HG02981 (cell line): ENCODE results near the gene XCL1.
"Not testable (repeated sequence)": the region's sequence is repeated elsewhere in the genome, so short reads cannot be mapped to it uniquely, and the experiment has no call there.

Source experiments
- ATAC-seq: cut with Tn5 transposase; IDR thresholded peaks from one replicate; pipeline ENCODE4 v1.9.1; 2021; ENCODE audit warnings: mild to moderate bottlenecking, moderate library complexity; ENCODE audit not compliant: unreplicated experiment

Gene XCL1, protein sequence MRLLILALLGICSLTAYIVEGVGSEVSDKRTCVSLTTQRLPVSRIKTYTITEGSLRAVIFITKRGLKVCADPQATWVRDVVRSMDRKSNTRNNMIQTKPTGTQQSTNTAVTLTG

DNA sequence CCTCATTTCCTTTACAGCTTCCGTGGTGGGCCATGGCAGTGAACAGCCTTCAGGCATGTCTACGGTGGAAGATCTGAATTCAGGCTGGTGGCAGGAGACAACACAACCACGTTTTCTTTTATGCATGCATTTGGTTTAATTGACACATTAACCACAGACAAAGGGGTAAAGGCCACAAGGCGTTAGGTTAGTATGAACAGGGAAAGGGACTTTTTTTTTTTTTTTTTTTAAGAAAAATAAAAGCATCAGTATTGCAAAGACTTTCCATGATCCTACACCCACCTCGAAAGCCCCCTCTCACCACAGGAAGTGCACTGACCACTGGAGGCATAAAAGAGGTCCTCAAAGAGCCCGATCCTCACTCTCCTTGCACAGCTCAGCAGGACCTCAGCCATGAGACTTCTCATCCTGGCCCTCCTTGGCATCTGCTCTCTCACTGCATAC lies at the start of gene XCL1:
Gene XCL1, plus strand, starts transcription at position 361 of the 444 bp plus-strand sequence. Its CDS starts 33 bp downstream, at position 394.
- not testable (repeated sequence) for ATAC-seq

DNA sequence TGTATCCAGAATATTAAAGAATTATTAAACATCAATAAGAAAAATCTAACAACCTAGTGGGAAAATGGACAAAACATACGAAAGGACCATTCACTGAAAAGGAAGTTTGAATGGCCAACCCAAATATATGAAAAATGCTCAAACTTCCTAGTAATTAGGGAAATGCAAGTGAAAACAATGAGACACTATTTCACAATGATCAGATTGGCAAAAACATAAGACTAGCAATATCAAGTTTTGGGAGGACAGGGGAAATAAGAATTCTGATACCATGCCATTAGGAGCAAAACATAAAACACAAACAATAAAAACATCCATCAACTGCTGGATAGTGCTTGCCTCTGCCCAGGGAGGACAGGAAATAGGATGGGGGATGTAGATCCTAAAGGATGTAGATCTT lies 46.9 kb upstream of the XCL1 start:
- no peak for ATAC-seq

DNA sequence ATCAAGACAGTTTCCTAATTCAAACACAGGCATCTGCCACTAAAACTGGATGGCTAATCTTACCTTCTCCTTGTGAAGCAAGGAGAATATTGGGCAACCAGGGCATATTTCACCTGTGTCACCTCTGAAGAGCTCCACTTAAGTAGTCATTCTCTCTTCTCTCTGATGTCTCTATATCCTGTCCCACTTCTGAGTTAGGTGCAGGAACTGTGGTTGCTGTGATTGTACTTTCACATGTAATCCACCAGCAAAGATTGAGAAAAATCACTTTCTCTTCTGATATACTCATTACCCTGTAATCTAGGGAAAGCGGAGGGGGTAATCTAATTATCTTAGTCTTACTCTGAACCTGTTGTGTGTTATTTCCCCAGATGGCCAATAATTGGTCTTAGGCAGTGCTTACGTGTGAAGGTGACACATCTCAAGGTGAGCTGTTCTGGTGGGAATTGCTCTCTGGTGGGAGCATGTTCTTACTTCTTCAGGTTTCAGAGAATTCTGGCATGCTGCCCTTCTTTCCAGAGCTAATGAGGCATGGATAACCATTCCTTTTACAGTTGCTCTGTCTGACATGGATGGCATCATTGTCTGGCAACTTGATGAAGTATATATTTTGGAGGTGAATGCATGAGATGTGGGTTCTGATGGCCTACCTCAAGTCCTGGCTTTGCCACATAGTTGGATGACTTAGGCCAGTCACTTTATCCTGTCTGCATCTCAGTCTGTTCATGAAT lies 44.6 kb upstream of the XCL1 start:
- ATAC-seq: no peak

DNA sequence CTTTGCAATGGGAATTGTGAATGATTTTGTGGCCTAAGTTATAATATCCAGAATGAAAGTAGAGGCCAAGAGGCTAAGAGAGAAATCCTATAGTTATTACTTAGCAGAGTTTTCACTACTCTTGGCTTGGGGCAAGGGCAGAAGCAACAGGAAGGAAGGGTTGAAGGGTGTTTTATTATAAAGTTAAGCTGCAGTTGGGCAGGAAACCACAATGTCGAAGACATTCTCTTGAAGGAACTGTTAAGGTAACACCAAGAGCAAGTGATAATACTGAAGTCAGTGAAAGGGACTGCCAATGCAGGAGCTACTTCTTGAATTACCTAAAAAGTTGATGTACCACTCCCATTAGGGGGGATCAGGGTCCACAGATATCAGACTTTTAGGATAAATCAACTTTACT lies 40.9 kb upstream of the XCL1 start:
- ATAC-seq: peak; percentile 64

DNA sequence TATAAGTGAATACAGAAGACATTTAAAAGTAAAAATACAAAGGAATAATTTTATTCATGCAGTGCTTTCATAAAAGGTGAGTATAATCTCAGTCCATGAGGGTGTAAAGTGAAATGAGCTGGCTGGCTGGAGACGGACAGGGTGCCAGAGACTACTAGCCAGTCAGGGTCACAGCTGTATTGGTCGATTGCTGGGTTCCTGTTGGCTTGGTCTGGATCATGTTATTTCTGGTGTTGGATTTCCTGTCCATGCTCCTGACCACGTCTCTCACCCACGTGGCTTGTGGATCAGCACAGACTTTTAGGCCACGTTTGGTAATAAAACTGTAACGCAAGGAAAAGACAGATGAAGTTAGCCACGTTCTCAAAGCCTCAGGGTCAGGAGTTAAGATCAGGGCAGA lies 35.6 kb upstream of the XCL1 start:
- ATAC-seq: not testable (repeated sequence)

DNA sequence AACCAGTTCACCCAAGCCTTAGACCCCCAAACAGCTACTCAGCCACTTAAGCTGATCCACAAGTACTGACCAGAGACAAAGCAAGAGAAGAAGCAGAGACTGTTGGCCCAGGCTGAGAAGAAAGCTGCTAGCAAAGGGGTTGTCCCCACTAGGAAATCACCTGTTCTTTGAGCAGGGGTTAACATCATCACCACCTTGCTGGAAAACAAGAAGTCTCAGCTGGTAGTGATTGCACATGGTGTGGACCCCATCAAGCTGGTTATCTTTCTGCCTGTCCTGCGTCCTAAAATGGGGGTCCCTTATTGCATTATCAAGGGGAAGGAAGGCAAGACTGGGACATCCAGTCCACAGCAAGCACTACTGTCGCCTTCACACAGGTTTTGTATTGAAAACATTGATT lies 33.4 kb upstream of the XCL1 start:
- not testable (repeated sequence) for ATAC-seq

DNA sequence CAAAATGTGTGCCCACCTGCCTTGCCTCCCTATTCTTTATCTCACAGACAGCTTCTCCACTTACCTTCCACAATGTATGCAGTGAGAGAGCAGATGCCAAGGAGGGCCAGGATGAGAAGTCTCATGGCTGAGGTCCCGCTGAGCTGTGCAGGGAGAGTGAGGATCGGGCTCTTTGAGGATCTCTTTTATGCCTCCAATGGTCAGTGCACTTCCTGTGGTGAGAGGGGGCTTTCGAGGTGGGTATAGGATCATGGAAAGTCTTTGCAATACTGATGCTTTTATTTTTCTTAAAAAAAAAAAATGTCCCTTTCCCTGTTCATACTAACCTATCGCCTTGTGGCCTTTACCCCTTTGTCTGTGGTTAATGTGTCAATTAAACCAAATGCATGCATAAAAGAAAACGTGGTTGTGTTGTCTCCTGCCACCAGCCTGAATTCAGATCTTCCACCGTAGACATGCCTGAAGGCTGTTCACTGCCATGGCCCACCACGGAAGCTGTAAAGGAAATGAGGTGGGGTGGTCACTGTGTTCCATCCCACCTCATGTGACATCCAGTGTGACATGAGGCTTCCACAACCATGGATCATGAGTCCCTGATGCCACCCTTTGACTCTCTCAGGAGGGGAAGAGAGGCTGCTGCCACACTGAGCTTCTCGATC lies 32.4 kb upstream of the XCL1 start, which contains the start of gene XCL2:
Gene XCL2, minus strand, starts transcription at position 158 of the 659 bp plus-strand sequence. Its CDS starts 33 bp downstream, at position 125.
- not testable (repeated sequence) for ATAC-seq

DNA sequence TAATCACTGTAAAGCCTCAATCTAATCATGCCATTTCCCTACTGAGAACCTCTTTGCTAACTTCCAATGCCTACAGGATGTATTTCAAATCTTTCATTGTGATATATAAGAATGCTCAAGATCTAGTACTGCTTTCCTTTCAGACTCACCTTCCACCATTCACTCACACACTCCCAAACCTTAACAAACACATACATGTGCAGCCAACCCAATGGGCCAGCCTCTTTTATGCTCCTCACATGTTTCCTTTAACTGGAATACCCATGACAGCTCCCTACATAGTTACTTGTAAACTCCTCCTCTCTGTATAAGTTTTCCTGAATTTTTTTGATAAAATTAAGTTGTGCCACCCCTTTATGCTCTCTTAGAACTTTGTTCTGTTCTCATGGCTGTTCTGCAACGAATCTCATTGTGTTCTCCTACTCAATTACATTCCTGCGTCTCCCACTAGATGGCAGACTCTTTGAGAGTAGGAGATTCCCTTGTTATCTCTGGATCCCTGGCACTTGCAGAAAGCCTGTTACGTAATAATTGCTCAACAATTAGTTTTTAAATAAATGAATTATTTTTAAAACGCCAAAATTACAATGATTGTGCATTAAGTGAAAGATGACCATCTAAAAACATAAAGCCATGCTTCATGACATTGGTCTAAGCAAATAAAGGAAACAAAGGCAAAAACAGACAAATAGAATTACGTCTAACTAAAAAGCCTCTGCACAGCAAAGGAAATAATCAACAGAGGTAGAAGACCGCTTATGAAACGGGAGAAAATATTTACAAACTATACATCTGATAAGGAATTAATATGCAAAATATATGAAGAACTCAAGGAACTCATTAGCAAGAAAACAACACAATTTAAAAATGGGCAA lies 30.5 kb upstream of the XCL1 start:
- not testable (repeated sequence) for ATAC-seq

DNA sequence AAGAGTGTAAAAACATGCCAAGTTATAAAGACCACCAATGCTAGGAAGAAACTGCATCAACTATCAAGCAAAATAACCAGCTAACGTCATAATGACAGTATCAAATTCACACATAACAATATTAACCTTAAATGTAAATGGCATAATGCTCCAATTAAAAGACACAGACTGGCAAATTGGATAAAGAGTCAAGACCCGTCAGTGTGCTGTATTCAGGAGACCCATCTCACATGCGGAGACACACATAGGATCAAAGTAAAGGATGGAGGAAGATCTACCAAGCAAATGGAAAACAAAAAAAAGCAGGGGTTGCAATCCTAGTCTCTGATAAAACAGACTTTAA lies 29.9 kb upstream of the XCL1 start:
- ATAC-seq: not testable (repeated sequence)

DNA sequence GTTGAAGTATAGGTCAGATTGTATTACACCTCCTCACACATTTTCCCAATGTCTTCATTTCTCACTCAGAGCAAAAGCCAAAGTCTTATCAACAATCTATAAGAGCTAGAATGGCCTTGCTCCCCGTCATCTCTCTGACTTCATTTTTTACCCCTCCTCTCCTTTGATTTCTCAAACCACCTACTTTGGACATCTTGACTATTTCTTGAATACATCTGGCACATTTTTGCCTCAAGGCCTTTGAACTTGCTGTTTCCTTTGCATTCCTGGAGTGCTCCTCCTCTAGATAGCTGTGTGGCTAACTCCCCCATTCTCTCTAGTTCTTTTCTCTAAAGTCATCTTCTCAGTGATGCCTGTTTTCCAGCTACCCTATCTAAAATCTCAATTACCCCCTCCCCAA lies 25.4 kb upstream of the XCL1 start:
- ATAC-seq: no peak

DNA sequence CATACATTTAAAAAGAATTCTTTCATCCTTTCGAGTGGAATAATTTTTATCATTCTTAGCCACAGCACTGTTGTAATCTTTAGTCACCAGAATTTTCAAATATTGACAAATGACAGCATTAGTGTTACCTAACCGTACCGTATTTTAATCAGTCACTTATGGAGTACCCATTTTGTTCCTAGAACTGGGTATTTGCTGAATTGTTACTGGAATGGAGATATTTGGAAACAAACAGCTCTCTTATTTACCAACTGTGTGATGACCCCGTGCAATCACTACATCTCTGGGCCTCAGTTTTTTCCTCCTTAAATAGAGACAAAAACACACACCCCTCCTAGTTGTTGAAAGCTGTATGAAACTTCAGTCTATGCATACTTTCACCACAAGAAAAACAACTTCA lies 24.7 kb upstream of the XCL1 start:
- ATAC-seq: no peak

DNA sequence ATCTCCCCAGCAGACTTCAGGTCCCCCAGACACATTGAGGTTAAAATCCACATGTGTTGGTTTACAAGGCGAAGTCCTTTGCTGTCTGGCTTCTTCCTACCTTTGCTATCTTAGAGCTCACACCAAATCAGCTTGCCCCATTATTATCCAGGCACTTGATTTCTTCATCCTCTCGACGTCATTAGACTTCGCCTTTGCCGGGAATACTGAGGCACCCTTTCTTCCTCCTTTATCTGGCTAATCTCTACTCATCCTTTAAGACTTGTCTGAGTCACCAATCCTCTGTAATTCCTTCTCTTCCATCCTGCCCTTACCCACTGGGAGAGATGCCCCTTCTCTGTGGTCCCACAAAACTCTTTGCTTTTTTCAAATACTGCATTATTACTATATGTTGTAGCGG lies 23.4 kb upstream of the XCL1 start:
- ATAC-seq: no peak

DNA sequence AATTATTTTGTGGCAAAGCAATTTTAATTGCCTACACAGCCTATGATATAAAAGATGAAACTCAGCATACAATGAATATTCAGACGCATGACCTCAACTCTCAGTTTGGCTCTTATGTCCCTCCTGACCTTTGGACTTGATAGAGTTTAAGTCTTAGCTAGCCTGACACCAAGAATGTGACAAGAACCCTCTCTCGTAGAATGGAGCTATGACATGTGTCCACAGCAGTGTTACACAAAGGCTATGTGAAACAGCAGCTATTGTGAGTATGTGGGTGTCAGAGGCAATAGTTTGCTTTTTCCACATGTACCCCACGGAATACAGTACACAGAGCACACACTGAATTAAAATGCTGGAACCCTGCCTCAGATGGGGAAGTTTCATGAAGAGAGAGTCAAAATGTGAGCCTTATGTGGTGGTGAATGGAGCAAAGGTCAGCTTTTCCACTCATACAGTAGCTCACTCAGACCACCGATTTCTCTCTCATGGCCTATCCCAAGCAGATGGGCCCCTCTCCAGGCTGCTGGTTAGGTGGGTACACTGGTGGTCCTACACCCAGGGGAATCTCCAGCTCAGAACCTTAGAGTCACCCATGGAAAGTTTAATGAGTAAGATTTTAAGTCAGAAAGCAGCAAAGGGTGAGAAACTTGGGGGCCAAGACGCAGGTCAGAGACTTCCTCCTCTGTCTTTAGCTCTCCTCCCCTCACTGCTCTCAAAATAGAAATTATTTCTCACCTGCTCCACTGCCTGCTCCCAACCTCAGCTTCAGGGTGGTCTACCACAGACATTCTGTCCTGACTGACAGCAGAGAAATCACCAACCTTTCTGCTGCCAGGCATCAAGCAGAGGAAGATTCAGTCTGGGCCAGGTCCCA lies 22.5 kb upstream of the XCL1 start:
- ATAC-seq: no peak

DNA sequence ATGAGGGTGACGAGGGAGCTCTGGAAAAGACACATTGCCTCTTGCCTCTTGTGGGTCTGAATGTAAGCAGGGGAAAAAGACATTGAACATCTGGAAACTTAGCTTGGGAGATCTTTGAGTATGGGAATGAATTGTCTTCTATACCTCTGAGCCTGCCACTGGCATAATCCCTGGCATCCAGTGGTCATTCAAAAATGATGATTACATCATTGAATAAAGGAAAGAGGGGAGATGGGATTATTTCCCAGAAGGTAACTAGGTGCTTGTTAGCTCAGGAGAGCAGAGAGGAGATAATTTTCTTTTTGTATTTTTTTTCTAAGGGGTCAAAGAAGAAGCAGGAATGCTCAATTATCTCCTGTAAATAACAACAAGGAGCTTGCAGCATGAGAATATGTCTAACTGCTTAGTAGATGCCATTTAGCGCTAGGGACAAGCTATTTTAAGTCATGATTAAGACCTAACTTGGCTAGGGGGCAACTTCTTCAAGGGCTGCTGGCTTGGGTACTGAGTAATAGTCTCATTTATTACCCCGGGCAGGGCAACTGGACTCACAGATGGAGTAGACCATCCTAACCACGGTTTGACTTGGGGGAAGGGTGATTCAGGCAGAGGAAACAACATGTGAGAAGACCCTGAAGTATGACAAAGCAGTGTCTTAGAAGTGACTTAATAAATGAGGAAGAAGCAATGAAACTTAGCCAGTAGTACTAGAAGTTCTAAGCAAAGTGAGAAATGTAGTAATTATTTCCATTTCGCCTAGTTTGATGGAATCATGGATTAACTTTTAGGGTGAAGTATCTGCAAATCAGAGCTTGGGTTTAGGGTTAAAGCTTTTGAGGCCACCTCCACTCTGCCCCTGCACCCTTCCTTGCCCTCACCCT lies 21.6 kb upstream of the XCL1 start:
- ATAC-seq: no peak

DNA sequence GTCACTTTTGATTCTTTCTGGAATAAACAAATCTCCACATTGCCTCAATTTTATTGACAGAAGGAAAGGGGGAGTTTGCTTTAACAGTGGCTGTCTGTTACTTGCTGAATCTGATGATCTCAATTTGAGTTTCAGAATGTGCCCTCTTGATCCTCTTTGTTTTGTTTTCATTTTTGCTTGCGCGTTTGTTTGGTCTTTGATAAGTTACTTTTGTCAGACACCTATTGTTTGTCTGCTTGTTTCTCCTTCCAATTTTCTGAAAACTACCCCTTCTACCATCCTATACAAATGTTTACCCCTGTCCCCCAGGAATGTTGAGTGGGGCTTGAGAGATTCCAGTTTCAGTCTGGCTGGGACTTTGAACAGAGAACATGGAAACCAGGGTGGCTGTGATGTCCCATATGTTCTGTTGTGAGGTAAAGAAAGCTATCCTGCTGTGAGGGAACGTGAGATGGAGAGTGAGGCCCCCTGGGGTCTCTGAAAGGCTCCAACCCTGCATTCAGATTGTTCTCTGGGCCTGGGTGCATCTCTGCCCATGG lies 20.8 kb upstream of the XCL1 start:
- ATAC-seq: no peak

DNA sequence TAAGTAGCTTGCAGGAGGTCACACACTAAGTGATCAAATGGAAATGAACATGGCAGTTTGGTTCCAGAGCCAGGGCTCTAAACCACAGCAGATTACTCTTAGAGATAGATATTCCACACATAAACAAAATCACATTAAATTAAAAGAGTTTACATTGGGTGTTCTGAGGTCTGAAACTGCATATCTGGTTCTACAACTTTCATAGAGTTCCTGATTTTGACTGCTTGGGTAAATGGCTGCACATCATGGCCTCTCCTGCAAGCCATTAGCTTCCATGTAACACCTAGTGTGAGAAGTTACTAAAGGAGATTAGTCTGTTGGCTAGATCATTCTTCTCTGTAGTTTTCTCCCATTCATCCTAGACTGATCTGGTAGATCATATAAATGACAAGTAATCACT lies 19.8 kb upstream of the XCL1 start:
- no peak for ATAC-seq

DNA sequence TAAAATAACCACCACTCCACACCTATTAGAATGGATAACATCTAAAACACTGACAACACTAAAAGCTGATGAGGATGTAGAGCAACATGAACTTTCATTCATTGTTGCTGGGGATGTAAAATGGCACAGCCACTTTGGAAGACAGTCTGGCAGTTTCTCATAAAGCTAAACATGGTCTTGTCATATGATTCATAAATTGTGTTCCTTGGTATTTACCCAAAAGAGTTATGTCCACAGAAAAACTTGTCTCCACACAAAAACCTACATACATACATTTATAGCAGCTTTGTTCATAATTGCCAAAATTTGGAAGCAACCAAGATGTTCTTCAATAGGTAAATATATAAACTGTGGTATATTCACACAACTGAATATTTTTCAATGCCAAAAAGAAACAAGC lies 16.0 kb upstream of the XCL1 start:
- no peak for ATAC-seq

DNA sequence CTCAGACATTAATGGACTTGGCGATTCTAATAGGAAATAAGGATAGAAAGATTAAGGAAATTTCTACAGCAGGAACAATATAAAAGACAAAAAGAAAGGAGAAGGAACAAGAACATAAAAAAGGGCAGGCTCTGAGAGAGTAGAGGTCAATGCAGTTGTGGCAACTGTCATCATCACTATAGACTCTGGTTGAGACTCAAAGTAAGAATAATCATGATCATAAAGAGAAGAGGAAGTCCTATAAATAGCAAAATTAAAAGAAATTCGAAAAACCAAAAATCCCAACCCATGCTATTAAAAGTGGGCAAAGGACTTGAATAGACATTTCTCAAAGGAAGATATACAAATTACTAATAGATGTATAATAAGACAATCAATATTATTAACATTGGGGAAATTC lies 14.4 kb upstream of the XCL1 start:
- ATAC-seq: no peak

DNA sequence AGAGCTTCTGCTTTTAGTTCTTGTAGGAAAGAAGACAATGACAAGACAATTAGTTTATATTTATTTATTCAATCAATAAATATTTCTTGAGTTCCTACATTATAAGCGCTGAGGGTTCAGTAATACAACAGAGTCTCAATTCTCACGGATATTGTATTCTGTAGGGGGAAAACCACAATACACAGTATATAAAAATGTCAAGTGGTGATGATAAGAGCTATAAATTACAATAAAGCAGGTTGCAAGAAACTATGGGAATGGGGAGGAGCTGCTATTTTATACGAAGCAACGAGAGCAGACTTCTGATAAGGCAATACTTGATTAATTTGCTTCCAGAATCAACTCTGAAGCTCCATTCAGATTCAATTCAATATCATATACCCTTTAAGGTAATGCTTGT lies 10.6 kb upstream of the XCL1 start:
- ATAC-seq: no peak
